A673 (cell line): ENCODE data around the gene DCC.

ENCODE experiments used
- EZH2 ChIP-seq: fragments of 200-600 bp; sonication (generic); IDR thresholded peaks from 2 replicates; pipeline ENCODE4 v1.6.1; 2017; ENCODE audit warnings: borderline replicate concordance, low read depth, mild to moderate bottlenecking, mixed read lengths, antibody characterized with exemption, low read length; ENCODE audit not compliant: poor library complexity, severe bottlenecking
- TF ChIP-seq, protein P1 (sequence below): fragments of 300-800, 200-600 bp; sonication (generic); conservative IDR thresholded peaks from 2 replicates; pipeline ENCODE4 v1.5.1; 2017; ENCODE audit warnings: low read depth, mild to moderate bottlenecking, antibody characterized with exemption, low read length, moderate library complexity, mixed read lengths

- TF ChIP-seq, protein P1, sequence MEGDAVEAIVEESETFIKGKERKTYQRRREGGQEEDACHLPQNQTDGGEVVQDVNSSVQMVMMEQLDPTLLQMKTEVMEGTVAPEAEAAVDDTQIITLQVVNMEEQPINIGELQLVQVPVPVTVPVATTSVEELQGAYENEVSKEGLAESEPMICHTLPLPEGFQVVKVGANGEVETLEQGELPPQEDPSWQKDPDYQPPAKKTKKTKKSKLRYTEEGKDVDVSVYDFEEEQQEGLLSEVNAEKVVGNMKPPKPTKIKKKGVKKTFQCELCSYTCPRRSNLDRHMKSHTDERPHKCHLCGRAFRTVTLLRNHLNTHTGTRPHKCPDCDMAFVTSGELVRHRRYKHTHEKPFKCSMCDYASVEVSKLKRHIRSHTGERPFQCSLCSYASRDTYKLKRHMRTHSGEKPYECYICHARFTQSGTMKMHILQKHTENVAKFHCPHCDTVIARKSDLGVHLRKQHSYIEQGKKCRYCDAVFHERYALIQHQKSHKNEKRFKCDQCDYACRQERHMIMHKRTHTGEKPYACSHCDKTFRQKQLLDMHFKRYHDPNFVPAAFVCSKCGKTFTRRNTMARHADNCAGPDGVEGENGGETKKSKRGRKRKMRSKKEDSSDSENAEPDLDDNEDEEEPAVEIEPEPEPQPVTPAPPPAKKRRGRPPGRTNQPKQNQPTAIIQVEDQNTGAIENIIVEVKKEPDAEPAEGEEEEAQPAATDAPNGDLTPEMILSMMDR = no peak
- no peak for TF ChIP-seq EZH2
These were observed 391.1 kb downstream of the DCC start for GRCh38 chr18:52730972-52731619.
